Endodermal cell (in vitro differentiated cells): ENCODE measurements around the gene FAM227B. TPM values are rescaled to one million over a fixed set of nuclear protein-coding genes. Genes with fewer than 3 reads are reported as not detected.
"Not testable (repeated sequence)": the region's sequence is repeated elsewhere in the genome, so short reads cannot be mapped to it uniquely, and the experiment has no call there.

Source experiments
- DNase-seq: peaks from one replicate; pipeline ENCODE4 v3.0.0-alpha.2; 2017
- H3K27ac ChIP-seq: 2 replicates; pipeline ENCODE4 v1.5.1; 2013; ENCODE audit warnings: mild to moderate bottlenecking, low read depth, low read length, moderate library complexity
- H3K27me3 ChIP-seq: 2 replicates; pipeline ENCODE4 v1.6.1; 2013; ENCODE audit warnings: mild to moderate bottlenecking, low read length, moderate library complexity; ENCODE audit not compliant: insufficient read depth, control insufficient read depth, poor library complexity, severe bottlenecking
- H3K36me3 ChIP-seq: 2 replicates; pipeline ENCODE4 v1.7.0; 2013; ENCODE audit warnings: mild to moderate bottlenecking, low read length, moderate library complexity; ENCODE audit not compliant: control insufficient read depth, insufficient read depth
- H3K4me1 ChIP-seq: one replicate; pipeline ENCODE4 v1.7.0; 2013; ENCODE audit warnings: low read length; ENCODE audit not compliant: control insufficient read depth, insufficient read depth
- H3K4me3 ChIP-seq: 2 replicates; pipeline ENCODE4 v1.5.1; 2013; ENCODE audit warnings: mild to moderate bottlenecking, low read length, moderate library complexity
- H3K9ac ChIP-seq: 2 replicates; pipeline ENCODE4 v1.6.1; 2013; ENCODE audit warnings: mild to moderate bottlenecking, low read length, moderate library complexity; ENCODE audit not compliant: poor library complexity, severe bottlenecking; ENCODE audit errors: extremely low read depth
- H3K9me3 ChIP-seq: 2 replicates; pipeline ENCODE4 v1.6.1; 2013; ENCODE audit warnings: mild to moderate bottlenecking, low read length, moderate library complexity; ENCODE audit not compliant: control insufficient read depth
- H3K27ac Mint-ChIP-seq: 2 replicates; pipeline ENCODE4 v1.8.0; 2020; ENCODE audit warnings: mixed read lengths
- H3K27me3 Mint-ChIP-seq: 2 replicates; pipeline ENCODE4 v1.8.0; 2021; ENCODE audit warnings: mild to moderate bottlenecking, mixed read lengths; ENCODE audit not compliant: insufficient read depth
- H3K36me3 Mint-ChIP-seq: 2 replicates; pipeline ENCODE4 v1.8.0; 2020; ENCODE audit warnings: low read depth, mixed read lengths
- H3K4me1 Mint-ChIP-seq: 2 replicates; pipeline ENCODE4 v1.8.0; 2020; ENCODE audit warnings: mixed read lengths
- H3K4me3 Mint-ChIP-seq: 2 replicates; pipeline ENCODE4 v1.8.0; 2020; ENCODE audit warnings: mild to moderate bottlenecking, moderate library complexity, mixed read lengths
- H3K9me3 Mint-ChIP-seq: 2 replicates; pipeline ENCODE4 v1.8.0; 2020; ENCODE audit warnings: mild to moderate bottlenecking, mixed read lengths
- CTCF ChIP-seq: fragments of 200-600 bp; sonication (generic); conservative IDR thresholded peaks from 2 replicates; pipeline ENCODE4 v1.5.0; 2021; ENCODE audit warnings: antibody characterized with exemption, mild to moderate bottlenecking
- WGBS, 2 experiments: methylation state at CpG; one replicate each; pipeline versions ENCODE4 v1.1.5 to v1.1.7; 2013; ENCODE audit warnings: missing lambda C conversion rate in 2 of 2, mixed read lengths in 1 of 2; ENCODE audit not compliant: insufficient coverage in 1 of 2, insufficient read length in 1 of 2; 5-methylcytosine and 5-hydroxymethylcytosine counted together
- total RNA-seq, 2 donors: library from RNA; stranded (reverse); fragmentation: NEBNext Ultra II Directional in 1 of 2; extraction: Animal tissue kit (Norgen Biotek cat#: 25700) in 1 of 2; gene quantifications; 2 replicates in 1 of 2; 3 replicates in 1 of 2; pipeline ENCODE4 v1.2.1, GENCODE V29; 2021

Gene FAM227B
- total RNA-seq, 2 donors from 2014 or later, result 7.5 to 8.5 TPM

- no peaks in the 10 kb centered on the region for H3K9me3 Mint-ChIP-seq
- H3K4me3 ChIP-seq, result no peak overlapping the region
- WGBS, 2 experiments, result 82 to 100% methylated on average over 1 of the region's 1 CpG
- peaks cover 6% of the 10 kb centered on the region for H3K4me1 ChIP-seq
- no peaks in the 10 kb centered on the region for H3K27me3 ChIP-seq
- H3K9ac ChIP-seq, result no peak overlapping the region
- peaks cover 5% of the 10 kb centered on the region for H3K36me3 Mint-ChIP-seq
- H3K4me1 Mint-ChIP-seq, result peaks cover 7% of the 10 kb centered on the region
- H3K36me3 ChIP-seq, result no peaks in the 10 kb centered on the region
- no peak for DNase-seq
- H3K9me3 ChIP-seq, result no peaks in the 10 kb centered on the region
- no peak overlapping the region for H3K27ac ChIP-seq
- TF ChIP-seq CTCF, result no peak
- H3K27me3 Mint-ChIP-seq, result no peaks in the 10 kb centered on the region
- H3K27ac Mint-ChIP-seq, result no peak overlapping the region
- H3K4me3 Mint-ChIP-seq, result no peak overlapping the region
Measured at GRCh38 chr15:49370782-49371181, 249.8 kb downstream of the FAM227B start.

GRCh38 chr15:49366496-49366895 is 254.1 kb downstream of the FAM227B start:
- Mint-ChIP-seq H3K36me3 (peaks cover 16% of the 10 kb centered on the region), H3K27me3 (no peaks in the 10 kb centered on the region), H3K27ac (no peak overlapping the region), H3K9me3 (peaks cover 6% of the 10 kb centered on the region), H3K4me3 (no peak overlapping the region), H3K4me1 (no peaks in the 10 kb centered on the region)
- 97 to 99% methylated on average over 12 to 17 of the region's 22 CpGs for WGBS, 2 experiments
- Histone ChIP-seq H3K9ac (no peak overlapping the region), H3K4me1 (no peaks in the 10 kb centered on the region), H3K4me3 (no peak overlapping the region), H3K9me3 (peaks cover 5% of the 10 kb centered on the region), H3K36me3 (no peaks in the 10 kb centered on the region), H3K27ac (no peak overlapping the region), H3K27me3 (no peaks in the 10 kb centered on the region)
- DNase-seq, result no peak
- no peak for TF ChIP-seq CTCF

- Mint-ChIP-seq H3K4me3 (no peak overlapping the region), H3K4me1 (no peaks in the 10 kb centered on the region), H3K36me3 (peaks cover 16% of the 10 kb centered on the region), H3K9me3 (peaks cover 8% of the 10 kb centered on the region), H3K27ac (no peak overlapping the region), H3K27me3 (no peaks in the 10 kb centered on the region)
- H3K4me1 ChIP-seq, result no peaks in the 10 kb centered on the region
- no peak for DNase-seq
- no peak overlapping the region for H3K27ac ChIP-seq
- H3K27me3 ChIP-seq, result no peaks in the 10 kb centered on the region
- H3K9me3 ChIP-seq, result peaks cover 5% of the 10 kb centered on the region
- no peak for TF ChIP-seq CTCF
- 88 to 100% methylated on average over 3 of the region's 3 CpGs for WGBS, 2 experiments
- H3K4me3 ChIP-seq, result no peak overlapping the region
- no peak overlapping the region for H3K9ac ChIP-seq
- H3K36me3 ChIP-seq, result no peaks in the 10 kb centered on the region
Measured at GRCh38 chr15:49361370-49361769, 259.2 kb downstream of the FAM227B start.

- not testable (repeated sequence) for H3K36me3 Mint-ChIP-seq, H3K4me1 ChIP-seq, H3K9me3 ChIP-seq, H3K4me3 Mint-ChIP-seq, H3K27me3 ChIP-seq, H3K4me1 Mint-ChIP-seq, H3K36me3 ChIP-seq, H3K4me3 ChIP-seq, DNase-seq, H3K9ac ChIP-seq, H3K27me3 Mint-ChIP-seq, H3K27ac Mint-ChIP-seq, H3K27ac ChIP-seq
- WGBS, 2 experiments, result 92 to 94% methylated on average over 10 to 15 of the region's 17 CpGs
- peaks cover 18% of the 10 kb centered on the region for H3K9me3 Mint-ChIP-seq
Measured at GRCh38 chr15:49354439-49354838, 266.2 kb downstream of the FAM227B start.
